WTC11 (cell line): ENCODE data around the gene INO80B. TPM values are rescaled to one million over a fixed set of nuclear protein-coding genes. Genes with fewer than 3 reads are reported as not detected.

Experiments
- ERG ChIP-seq: fragments of 250-450 bp; sonication (Bioruptor Pico); IDR thresholded peaks from 2 replicates; pipeline ENCODE4 v1.8.0; 2021; ENCODE audit warnings: mild to moderate bottlenecking
- ESRRA ChIP-seq: sonication (generic); formaldehyde crosslinking; IDR thresholded peaks from 2 replicates; pipeline ENCODE4 v1.8.1; 2022; ENCODE audit warnings: mild to moderate bottlenecking, missing genetic modification reagents, borderline replicate concordance
- FOXJ3 ChIP-seq: sonication (generic); formaldehyde crosslinking; IDR thresholded peaks from 2 replicates; pipeline ENCODE4 v1.9.0; 2021; ENCODE audit warnings: missing genetic modification reagents, mild to moderate bottlenecking, borderline replicate concordance
- FOXP4 ChIP-seq: sonication (generic); formaldehyde crosslinking; IDR thresholded peaks from 2 replicates; pipeline ENCODE4 v1.8.0; 2022; ENCODE audit warnings: mild to moderate bottlenecking, missing genetic modification reagents
- IRF1 ChIP-seq: sonication (generic); formaldehyde crosslinking; IDR thresholded peaks from 2 replicates; pipeline ENCODE4 v1.8.0; 2023; ENCODE audit warnings: missing genetic modification reagents
- IRF2 ChIP-seq: sonication (generic); formaldehyde crosslinking; IDR thresholded peaks from 2 replicates; pipeline ENCODE4 v1.8.0; 2022; ENCODE audit warnings: low read depth, missing genetic modification reagents, borderline replicate concordance
- NR1H2 ChIP-seq: sonication (generic); formaldehyde crosslinking; IDR thresholded peaks from 2 replicates; pipeline ENCODE4 v1.9.0; 2021; ENCODE audit warnings: mild to moderate bottlenecking, moderate library complexity, missing genetic modification reagents
- PRDM15 ChIP-seq: sonication (generic); formaldehyde crosslinking; IDR thresholded peaks from 2 replicates; pipeline ENCODE4 v1.8.0; 2022; ENCODE audit warnings: missing genetic modification reagents
- STAT6 ChIP-seq: sonication (generic); formaldehyde crosslinking; conservative IDR thresholded peaks from 2 replicates; pipeline ENCODE4 v1.8.1; 2023; ENCODE audit warnings: mild to moderate bottlenecking, low read depth, missing genetic modification reagents, moderate library complexity
- ZNF512 ChIP-seq: sonication (generic); formaldehyde crosslinking; IDR thresholded peaks from 2 replicates; pipeline ENCODE4 v1.8.1; 2022; ENCODE audit warnings: missing genetic modification reagents, borderline replicate concordance
- ZNF671 ChIP-seq: fragments of 250-450 bp; sonication (Bioruptor Pico); IDR thresholded peaks from 2 replicates; pipeline ENCODE4 v1.8.0; 2021; ENCODE audit warnings: mild to moderate bottlenecking
- total RNA-seq: library from RNA; stranded (reverse); gene quantifications from 3 replicates; pipeline ENCODE4 v1.2.3, GENCODE V29; 2021

Gene INO80B
- total RNA-seq, 1 experiment from 2014 or later, result 20.2 TPM

- TF ChIP-seq PRDM15 (CRISPR knock-in tag) (no peak), IRF1 (CRISPR knock-in tag) (no peak), ZNF671 (CRISPR knock-in tag) (no peak), ESRRA (CRISPR knock-in tag) (no peak), IRF2 (CRISPR knock-in tag) (no peak), ZNF512 (no peak), NR1H2 (CRISPR knock-in tag) (no peak), STAT6 (CRISPR knock-in tag) (no peak), FOXJ3 (CRISPR knock-in tag) (no peak), FOXP4 (CRISPR knock-in tag) (no peak), ERG (CRISPR knock-in tag) (no peak)
Observed at GRCh38 chr2:74507145-74507925, 52.4 kb downstream of the INO80B start, which contains the start of gene PCGF1 (continued).

Other genes with a start within 250 kb of the INO80B start
- 0.62 to 1.8 TPM (median 1.2 TPM) in 3 replicates for gene SLC4A5, start 111.7 kb upstream of the INO80B start, total RNA-seq
- gene DCTN1, start 74.8 kb upstream of the INO80B start, total RNA-seq, result 165 to 179 TPM (median 168 TPM) in 3 replicates
- gene C2orf81, start 33.5 kb upstream of the INO80B start, total RNA-seq, result 2.9 to 3.6 TPM (median 3.3 TPM) in 3 replicates
- 55.2 to 95.7 TPM (median 89.3 TPM) in 3 replicates for gene WDR54, start 33.4 kb upstream of the INO80B start, total RNA-seq
- gene RTKN, start 13.2 kb upstream of the INO80B start, total RNA-seq, result 66.6 to 80.1 TPM (median 67.7 TPM) in 3 replicates
- 66.0 to 86.6 TPM (median 86.0 TPM) in 3 replicates for gene WBP1, start 3.4 kb downstream of the INO80B start, total RNA-seq
- gene MOGS, start 10.3 kb downstream of the INO80B start, total RNA-seq, result 63.3 to 73.7 TPM (median 67.6 TPM) in 3 replicates
- 52.1 to 62.6 TPM (median 55.0 TPM) in 3 replicates for gene MRPL53, start 17.6 kb downstream of the INO80B start, total RNA-seq
- 10.0 to 14.0 TPM (median 10.4 TPM) in 3 replicates for gene CCDC142, start 27.9 kb downstream of the INO80B start, total RNA-seq
- gene TTC31, start 28.0 kb downstream of the INO80B start, total RNA-seq, result 32.6 to 38.3 TPM (median 36.2 TPM) in 3 replicates
- gene LBX2, start 44.5 kb downstream of the INO80B start, total RNA-seq, result 1.0 to 1.8 TPM (median 1.8 TPM) in 3 replicates
- 13.7 to 15.7 TPM (median 15.4 TPM) in 3 replicates for gene PCGF1, start 52.6 kb downstream of the INO80B start, total RNA-seq
- gene TLX2, start 59.4 kb downstream of the INO80B start, total RNA-seq, result 0.18 to 0.39 TPM (median 0.26 TPM) in 3 replicates
- gene DQX1, start 71.1 kb downstream of the INO80B start, total RNA-seq, result 1.2 to 1.9 TPM (median 1.3 TPM) in 3 replicates
- 78.1 to 84.9 TPM (median 80.9 TPM) in 3 replicates for gene AUP1, start 74.6 kb downstream of the INO80B start, total RNA-seq
- gene HTRA2, start 74.8 kb downstream of the INO80B start, total RNA-seq, result 25.6 to 30.0 TPM (median 26.8 TPM) in 3 replicates
- 21.1 to 27.2 TPM (median 23.9 TPM) in 3 replicates for gene LOXL3, start 98.9 kb downstream of the INO80B start, total RNA-seq
- 15.3 to 16.9 TPM (median 15.9 TPM) in 3 replicates for gene DOK1, start 99.6 kb downstream of the INO80B start, total RNA-seq
- 5.9 to 9.2 TPM (median 8.5 TPM) in 3 replicates for gene M1AP, start 193.2 kb downstream of the INO80B start, total RNA-seq
- gene SEMA4F, start 199.2 kb downstream of the INO80B start, total RNA-seq, result 5.7 to 7.4 TPM (median 6.3 TPM) in 3 replicates